WTC11 (cell line): ENCODE results near the gene CABLES1. TPM values are rescaled to one million over a fixed set of nuclear protein-coding genes. Genes with fewer than 3 reads are reported as not detected.

Source experiments
- ATAC-seq: fragments of 200-7000 bp; cut with Tn5 transposase; 2 replicates; pipeline ENCODE4 v1.10.0; 2021; ENCODE audit warnings: mild to moderate bottlenecking, moderate library complexity
- CTCF ChIA-PET: fragments of 300-600 bp; sonication (Branson Sonifier 250); formaldehyde crosslinking; loops from one replicate; lab custom pipeline; 2021; ENCODE audit warnings: antibody characterized with exemption; lab: Charles Lee
- POLR2A ChIA-PET: fragments of 350-600 bp; sonication (Branson Sonifier 250); formaldehyde crosslinking; loops from one replicate; lab custom pipeline; 2021; ENCODE audit warnings: antibody characterized with exemption; lab: Charles Lee
- DNase-seq: peaks from one replicate; pipeline ENCODE4 v3.0.0; 2021; ENCODE audit warnings: low spot score
- H3K27ac Mint-ChIP-seq: 2 replicates; pipeline ENCODE4 v1.8.0; 2021; ENCODE audit warnings: mixed read lengths
- H3K27me3 Mint-ChIP-seq: 2 replicates; pipeline ENCODE4 v1.8.0; 2021; ENCODE audit warnings: low read depth, mild to moderate bottlenecking, moderate library complexity, mixed read lengths
- H3K36me3 Mint-ChIP-seq: 2 replicates; pipeline ENCODE4 v1.8.0; 2021; ENCODE audit warnings: mixed read lengths
- H3K4me1 Mint-ChIP-seq: 2 replicates; pipeline ENCODE4 v1.8.0; 2022; ENCODE audit warnings: mixed read lengths
- H3K4me3 Mint-ChIP-seq: 2 replicates; pipeline ENCODE4 v1.8.0; 2021; ENCODE audit warnings: mild to moderate bottlenecking, moderate library complexity, mixed read lengths
- H3K9me3 Mint-ChIP-seq: 2 replicates; pipeline ENCODE4 v1.8.0; 2021; ENCODE audit warnings: mixed read lengths
- CBFB ChIP-seq: sonication (generic); formaldehyde crosslinking; IDR thresholded peaks from 2 replicates; pipeline ENCODE4 v1.8.1; 2022; ENCODE audit warnings: mild to moderate bottlenecking, low read depth, missing genetic modification reagents
- EMX1 ChIP-seq: fragments of 250-450 bp; sonication (Bioruptor Pico); IDR thresholded peaks from 2 replicates; pipeline ENCODE4 v1.8.0; 2021; ENCODE audit warnings: mild to moderate bottlenecking
- FOXP1 ChIP-seq: sonication (generic); formaldehyde crosslinking; IDR thresholded peaks from 2 replicates; pipeline ENCODE4 v1.8.0; 2022; ENCODE audit warnings: missing genetic modification reagents, mild to moderate bottlenecking, moderate library complexity, borderline replicate concordance
- HMGXB4 ChIP-seq: sonication (generic); formaldehyde crosslinking; IDR thresholded peaks from 2 replicates; pipeline ENCODE4 v1.8.1; 2023; ENCODE audit warnings: mild to moderate bottlenecking, moderate library complexity, missing genetic modification reagents
- IRF1 ChIP-seq: sonication (generic); formaldehyde crosslinking; IDR thresholded peaks from 2 replicates; pipeline ENCODE4 v1.8.0; 2023; ENCODE audit warnings: missing genetic modification reagents
- MAX ChIP-seq: sonication (generic); formaldehyde crosslinking; IDR thresholded peaks from 2 replicates; pipeline ENCODE4 v1.8.0; 2022; ENCODE audit warnings: mild to moderate bottlenecking, missing genetic modification reagents
- MXD4 ChIP-seq: fragments of 250-450 bp; sonication (Bioruptor Pico); IDR thresholded peaks from 2 replicates; pipeline ENCODE4 v1.8.0; 2021; ENCODE audit warnings: mild to moderate bottlenecking, moderate library complexity, borderline replicate concordance
- NFATC4 ChIP-seq: fragments of 250-450 bp; sonication (Bioruptor Pico); IDR thresholded peaks from 2 replicates; pipeline ENCODE4 v1.9.0; 2021; ENCODE audit warnings: mild to moderate bottlenecking
- RELA ChIP-seq: sonication (generic); formaldehyde crosslinking; IDR thresholded peaks from 2 replicates; pipeline ENCODE4 v1.8.1; 2022; ENCODE audit warnings: missing genetic modification reagents, mild to moderate bottlenecking, borderline replicate concordance
- SMAD4 ChIP-seq: sonication (generic); formaldehyde crosslinking; IDR thresholded peaks from 2 replicates; pipeline ENCODE4 v1.8.0; 2022; ENCODE audit warnings: mild to moderate bottlenecking, missing genetic modification reagents
- SP1 ChIP-seq: sonication (generic); formaldehyde crosslinking; conservative IDR thresholded peaks from 2 replicates; pipeline ENCODE4 v1.8.1; 2022; ENCODE audit warnings: missing genetic modification reagents
- ZNF121 ChIP-seq: sonication (generic); formaldehyde crosslinking; IDR thresholded peaks from 2 replicates; pipeline ENCODE4 v1.8.0; 2023; ENCODE audit warnings: missing genetic modification reagents
- ZNF263 ChIP-seq: sonication (generic); formaldehyde crosslinking; IDR thresholded peaks from 2 replicates; pipeline ENCODE4 v1.8.1; 2022; ENCODE audit warnings: low read depth, mild to moderate bottlenecking, moderate library complexity, missing genetic modification reagents
- ZNF281 ChIP-seq: sonication (generic); formaldehyde crosslinking; IDR thresholded peaks from 2 replicates; pipeline ENCODE4 v1.8.0; 2023; ENCODE audit warnings: mild to moderate bottlenecking, missing genetic modification reagents
- ZNF423 ChIP-seq: fragments of 250-450 bp; sonication (Bioruptor Pico); IDR thresholded peaks from 2 replicates; pipeline ENCODE4 v2.1.2; 2022; ENCODE audit warnings: mild to moderate bottlenecking, moderate library complexity
- ZNF671 ChIP-seq: fragments of 250-450 bp; sonication (Bioruptor Pico); IDR thresholded peaks from 2 replicates; pipeline ENCODE4 v1.8.0; 2021; ENCODE audit warnings: mild to moderate bottlenecking
- total RNA-seq: library from RNA; stranded (reverse); gene quantifications from 3 replicates; pipeline ENCODE4 v1.2.3, GENCODE V29; 2021
- TF ChIP-seq, protein P1 (sequence below): sonication (generic); formaldehyde crosslinking; IDR thresholded peaks from 2 replicates; pipeline ENCODE4 v1.8.0; 2023; ENCODE audit warnings: missing genetic modification reagents, mild to moderate bottlenecking, borderline replicate concordance
- TF ChIP-seq, protein P2 (sequence below): sonication (generic); formaldehyde crosslinking; IDR thresholded peaks from 2 replicates; pipeline ENCODE4 v1.8.1; 2022; ENCODE audit warnings: missing genetic modification reagents, borderline replicate concordance

The CABLES1 gene
- total RNA-seq, 1 experiment from 2014 or later = 17.0 TPM

DNA sequence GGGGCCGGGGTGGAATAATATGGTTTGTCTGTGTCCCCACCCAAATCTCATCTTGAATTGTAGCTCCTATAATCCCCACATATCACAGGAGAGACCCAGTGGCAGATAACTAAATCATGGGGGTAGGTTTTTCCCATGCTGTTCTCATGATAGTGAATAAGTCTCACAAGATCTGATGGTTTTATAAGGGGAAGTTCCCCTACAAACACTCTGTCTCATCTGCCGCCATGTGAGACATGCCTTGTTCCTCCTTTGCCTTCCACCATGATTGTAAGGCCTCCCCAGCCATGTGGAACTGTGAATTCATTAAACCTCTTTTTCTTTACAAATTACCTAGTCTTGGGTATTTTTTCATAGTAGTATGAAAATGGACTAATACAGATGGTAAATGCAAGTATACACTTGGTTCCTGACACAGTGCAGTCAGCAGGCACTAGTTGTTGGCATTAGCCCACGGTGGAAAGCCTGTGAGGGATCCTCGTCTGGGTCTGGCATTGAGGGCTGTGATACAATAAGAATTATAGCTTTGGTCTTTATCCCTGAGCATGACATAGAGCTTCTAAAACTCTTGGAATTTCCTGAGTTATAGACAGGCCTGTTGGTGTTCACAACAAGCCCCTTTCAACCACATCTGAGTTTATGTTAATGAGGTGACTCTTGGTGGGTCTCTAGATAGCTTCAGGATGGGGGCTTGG, 135.8 kb downstream of the CABLES1 start:
- CTCF ChIA-PET = interaction anchor here (0.6 kb wide), 1 partner anchor 28 kb away, joined by 4 read pairs; no protein-coding TSS in a partner anchor
- no peak for TF ChIP-seq ZNF671 (CRISPR knock-in tag)
- TF ChIP-seq ZNF423 (CRISPR knock-in tag) = no peak
- no peak for TF ChIP-seq FOXP1 (CRISPR knock-in tag)
- TF ChIP-seq, protein P1, sequence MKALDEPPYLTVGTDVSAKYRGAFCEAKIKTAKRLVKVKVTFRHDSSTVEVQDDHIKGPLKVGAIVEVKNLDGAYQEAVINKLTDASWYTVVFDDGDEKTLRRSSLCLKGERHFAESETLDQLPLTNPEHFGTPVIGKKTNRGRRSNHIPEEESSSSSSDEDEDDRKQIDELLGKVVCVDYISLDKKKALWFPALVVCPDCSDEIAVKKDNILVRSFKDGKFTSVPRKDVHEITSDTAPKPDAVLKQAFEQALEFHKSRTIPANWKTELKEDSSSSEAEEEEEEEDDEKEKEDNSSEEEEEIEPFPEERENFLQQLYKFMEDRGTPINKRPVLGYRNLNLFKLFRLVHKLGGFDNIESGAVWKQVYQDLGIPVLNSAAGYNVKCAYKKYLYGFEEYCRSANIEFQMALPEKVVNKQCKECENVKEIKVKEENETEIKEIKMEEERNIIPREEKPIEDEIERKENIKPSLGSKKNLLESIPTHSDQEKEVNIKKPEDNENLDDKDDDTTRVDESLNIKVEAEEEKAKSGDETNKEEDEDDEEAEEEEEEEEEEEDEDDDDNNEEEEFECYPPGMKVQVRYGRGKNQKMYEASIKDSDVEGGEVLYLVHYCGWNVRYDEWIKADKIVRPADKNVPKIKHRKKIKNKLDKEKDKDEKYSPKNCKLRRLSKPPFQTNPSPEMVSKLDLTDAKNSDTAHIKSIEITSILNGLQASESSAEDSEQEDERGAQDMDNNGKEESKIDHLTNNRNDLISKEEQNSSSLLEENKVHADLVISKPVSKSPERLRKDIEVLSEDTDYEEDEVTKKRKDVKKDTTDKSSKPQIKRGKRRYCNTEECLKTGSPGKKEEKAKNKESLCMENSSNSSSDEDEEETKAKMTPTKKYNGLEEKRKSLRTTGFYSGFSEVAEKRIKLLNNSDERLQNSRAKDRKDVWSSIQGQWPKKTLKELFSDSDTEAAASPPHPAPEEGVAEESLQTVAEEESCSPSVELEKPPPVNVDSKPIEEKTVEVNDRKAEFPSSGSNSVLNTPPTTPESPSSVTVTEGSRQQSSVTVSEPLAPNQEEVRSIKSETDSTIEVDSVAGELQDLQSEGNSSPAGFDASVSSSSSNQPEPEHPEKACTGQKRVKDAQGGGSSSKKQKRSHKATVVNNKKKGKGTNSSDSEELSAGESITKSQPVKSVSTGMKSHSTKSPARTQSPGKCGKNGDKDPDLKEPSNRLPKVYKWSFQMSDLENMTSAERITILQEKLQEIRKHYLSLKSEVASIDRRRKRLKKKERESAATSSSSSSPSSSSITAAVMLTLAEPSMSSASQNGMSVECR = no peak
- TF ChIP-seq ZNF281 (CRISPR knock-in tag) = no peak
- TF ChIP-seq, protein P2, sequence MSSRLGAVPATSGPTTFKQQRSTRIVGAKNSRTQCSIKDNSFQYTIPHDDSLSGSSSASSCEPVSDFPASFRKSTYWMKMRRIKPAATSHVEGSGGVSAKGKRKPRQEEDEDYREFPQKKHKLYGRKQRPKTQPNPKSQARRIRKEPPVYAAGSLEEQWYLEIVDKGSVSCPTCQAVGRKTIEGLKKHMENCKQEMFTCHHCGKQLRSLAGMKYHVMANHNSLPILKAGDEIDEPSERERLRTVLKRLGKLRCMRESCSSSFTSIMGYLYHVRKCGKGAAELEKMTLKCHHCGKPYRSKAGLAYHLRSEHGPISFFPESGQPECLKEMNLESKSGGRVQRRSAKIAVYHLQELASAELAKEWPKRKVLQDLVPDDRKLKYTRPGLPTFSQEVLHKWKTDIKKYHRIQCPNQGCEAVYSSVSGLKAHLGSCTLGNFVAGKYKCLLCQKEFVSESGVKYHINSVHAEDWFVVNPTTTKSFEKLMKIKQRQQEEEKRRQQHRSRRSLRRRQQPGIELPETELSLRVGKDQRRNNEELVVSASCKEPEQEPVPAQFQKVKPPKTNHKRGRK (CRISPR knock-in tag) = no peak
- no peak for TF ChIP-seq ZNF121 (CRISPR knock-in tag)
- no peak for TF ChIP-seq SP1 (CRISPR knock-in tag)
- no peak for TF ChIP-seq SMAD4 (CRISPR knock-in tag)
- no peak for TF ChIP-seq RELA
- no peak for TF ChIP-seq CBFB (CRISPR knock-in tag)
- no peak for TF ChIP-seq EMX1 (CRISPR knock-in tag)
- TF ChIP-seq ZNF263 = no peak
- TF ChIP-seq IRF1 (CRISPR knock-in tag) = no peak
- no peak for TF ChIP-seq NFATC4 (CRISPR knock-in tag)
- no peak for TF ChIP-seq HMGXB4 (CRISPR knock-in tag)
- no peak for TF ChIP-seq MXD4 (CRISPR knock-in tag)
- no peak for TF ChIP-seq MAX (CRISPR knock-in tag)
- DNase-seq (no peak), ATAC-seq (no peak)
- Mint-ChIP-seq H3K4me3 (no peak overlapping the region), H3K4me1 (peaks cover 42% of the 10 kb centered on the region), H3K9me3 (peaks cover 39% of the 10 kb centered on the region), H3K27ac (no peak overlapping the region), H3K36me3 (peaks cover 42% of the 10 kb centered on the region), H3K27me3 (peaks cover 9% of the 10 kb centered on the region; the same call in 1 of the 2 replicates)
- POLR2A ChIA-PET = no interaction called here
